HG03520 (cell line): ENCODE data around the gene AAK1.
A peak's percentile ranks its signal among the peaks of the same experiment; 100 is the strongest.
"Not testable (repeated sequence)": the region's sequence is repeated elsewhere in the genome, so short reads cannot be mapped to it uniquely, and the experiment has no call there.

ENCODE experiments used
- ATAC-seq: cut with Tn5 transposase; IDR thresholded peaks from one replicate; pipeline ENCODE4 v1.9.1; 2021; ENCODE audit warnings: mild to moderate bottlenecking, moderate library complexity; ENCODE audit not compliant: unreplicated experiment

The AAK1 gene

GRCh38 chr2:69643602-69644505 lies at the start of gene AAK1:
Gene AAK1 (minus strand): TSS chr2:69643739. CDS start chr2:69643040, 699 bp downstream.
- ATAC-seq = peak; percentile 37

GRCh38 chr2:69692424-69692823 lies 48.9 kb upstream of the AAK1 start:
- no peak for ATAC-seq

GRCh38 chr2:69689969-69690368 lies 46.4 kb upstream of the AAK1 start:
- ATAC-seq = no peak

- ATAC-seq = no peak
These were observed 45.9 kb upstream of the AAK1 start for GRCh38 chr2:69689466-69689865.

- ATAC-seq = no peak
These were observed 44.6 kb upstream of the AAK1 start for GRCh38 chr2:69687971-69688611.

- ATAC-seq = no peak
These were observed 43.3 kb upstream of the AAK1 start for GRCh38 chr2:69686813-69687212.

GRCh38 chr2:69685321-69686048 lies 41.9 kb upstream of the AAK1 start:
- no peak for ATAC-seq

- ATAC-seq = no peak
These were observed 39.8 kb upstream of the AAK1 start for GRCh38 chr2:69683170-69683971.

- no peak for ATAC-seq
These were observed 39.0 kb upstream of the AAK1 start for GRCh38 chr2:69682525-69682924.

- no peak for ATAC-seq
These were observed 36.6 kb upstream of the AAK1 start for GRCh38 chr2:69680001-69680675.

- ATAC-seq = no peak
These were observed 34.4 kb upstream of the AAK1 start for GRCh38 chr2:69677914-69678313.

- no peak for ATAC-seq
These were observed 32.6 kb upstream of the AAK1 start for GRCh38 chr2:69676146-69676545.

GRCh38 chr2:69674316-69674670 lies 30.8 kb upstream of the AAK1 start:
- ATAC-seq = no peak

- ATAC-seq = not testable (repeated sequence)
These were observed 29.6 kb upstream of the AAK1 start for GRCh38 chr2:69673098-69673497.

- ATAC-seq = no peak
These were observed 26.1 kb upstream of the AAK1 start for GRCh38 chr2:69669666-69670065.

GRCh38 chr2:69668598-69668997 lies 25.1 kb upstream of the AAK1 start:
- ATAC-seq = no peak

- no peak for ATAC-seq
These were observed 24.4 kb upstream of the AAK1 start for GRCh38 chr2:69667805-69668382.

GRCh38 chr2:69665152-69665551 lies 21.6 kb upstream of the AAK1 start:
- no peak for ATAC-seq

- no peak for ATAC-seq
These were observed 20.3 kb upstream of the AAK1 start for GRCh38 chr2:69663860-69664259.

GRCh38 chr2:69662547-69662946 lies 19.0 kb upstream of the AAK1 start:
- not testable (repeated sequence) for ATAC-seq
